IMR-90 (cell line): Measurements from ENCODE around the gene IL22RA1. TPM values are rescaled to one million over a fixed set of nuclear protein-coding genes. Genes with fewer than 3 reads are reported as not detected.

Source experiments
- ATAC-seq: fragments of 200-7000 bp; cut with Tn5 transposase; 2 replicates; pipeline ENCODE4 v1.9.1; 2020; ENCODE audit warnings: low read depth, mild to moderate bottlenecking, moderate library complexity
- BruUV-seq: library from RNA; stranded (reverse); fragments of 400-500 nt; replicated peaks from 2 replicates; lab custom pipeline; 2021; lab: Mats Ljungman, UMichigan
- CTCF ChIA-PET: fragments of 300-600 bp; formaldehyde crosslinking; extraction: SDS; loops from one replicate; lab custom pipeline; 2021; ENCODE audit warnings: antibody characterized with exemption; lab: Yijun Ruan, JAX
- POLR2A ChIA-PET: fragments of 300-600 bp; sonication (Branson Sonifier 250); formaldehyde crosslinking; loops from one replicate; lab custom pipeline; 2022; ENCODE audit warnings: antibody characterized with exemption; ENCODE audit not compliant: unreplicated experiment; lab: Charles Lee
- DNase-seq: peaks from one replicate; pipeline ENCODE4 v3.0.0; 2013
- H2AFZ ChIP-seq: replicated peaks from 2 replicates; pipeline ENCODE3; 2013; ENCODE audit warnings: low read length, mild to moderate bottlenecking; ENCODE audit not compliant: poor library complexity
- H2AK5ac ChIP-seq: 2 replicates; pipeline ENCODE4 v1.6.1; 2013; ENCODE audit warnings: low read depth, low read length, inconsistent platforms
- H2AK9ac ChIP-seq: replicated peaks from 2 replicates; pipeline ENCODE3; 2013; ENCODE audit warnings: mild to moderate bottlenecking, low read depth, low read length, moderate library complexity; ENCODE audit not compliant: poor library complexity
- H2BK120ac ChIP-seq: 2 replicates; pipeline ENCODE4 v1.6.1; 2013; ENCODE audit warnings: low read depth, low read length, inconsistent platforms
- H2BK15ac ChIP-seq: 3 replicates; pipeline ENCODE4 v1.6.1; 2013; ENCODE audit warnings: low read depth, low read length, inconsistent platforms
- H2BK20ac ChIP-seq: 2 replicates; pipeline ENCODE4 v1.6.1; 2013; ENCODE audit warnings: low read depth, mild to moderate bottlenecking, inconsistent platforms, low read length, moderate library complexity
- H2BK5ac ChIP-seq: 2 replicates; pipeline ENCODE4 v1.6.1; 2013; ENCODE audit warnings: mild to moderate bottlenecking, low read depth, low read length, inconsistent platforms; ENCODE audit not compliant: poor library complexity, severe bottlenecking
- H3K14ac ChIP-seq: replicated peaks from 2 replicates; pipeline ENCODE4 v1.6.1; 2013; ENCODE audit warnings: low read depth, low read length, inconsistent platforms
- H3K18ac ChIP-seq: 2 replicates; pipeline ENCODE4 v1.6.1; 2013; ENCODE audit warnings: low read depth, low read length, control low read depth
- H3K23ac ChIP-seq: 2 replicates; pipeline ENCODE4 v1.6.1; 2013; ENCODE audit warnings: low read depth, low read length, inconsistent platforms
- H3K27ac ChIP-seq: 2 replicates; pipeline ENCODE4 v1.5.1; 2013; ENCODE audit warnings: mild to moderate bottlenecking, control low read depth, low read length; ENCODE audit not compliant: insufficient read depth
- H3K27me3 ChIP-seq: 2 replicates; pipeline ENCODE4 v1.6.1; 2013; ENCODE audit warnings: low read length; ENCODE audit not compliant: control insufficient read depth, insufficient read depth
- H3K36me3 ChIP-seq: 2 replicates; pipeline ENCODE4 v1.6.1; 2013; ENCODE audit warnings: low read length, mixed read lengths; ENCODE audit not compliant: control insufficient read depth, insufficient read depth
- H3K4ac ChIP-seq: 2 replicates; pipeline ENCODE4 v1.6.1; 2013; ENCODE audit warnings: low read depth, low read length, inconsistent platforms
- H3K4me1 ChIP-seq: 2 replicates; pipeline ENCODE4 v1.6.1; 2013; ENCODE audit warnings: low read length, mixed read lengths; ENCODE audit not compliant: control insufficient read depth, insufficient read depth
- H3K4me2 ChIP-seq: 2 replicates; pipeline ENCODE4 v1.6.1; 2013; ENCODE audit warnings: low read depth, mild to moderate bottlenecking, control low read depth, low read length, moderate library complexity
- H3K4me3 ChIP-seq: 2 replicates; pipeline ENCODE4 v1.5.1; 2013; ENCODE audit warnings: low read depth, mild to moderate bottlenecking, control low read depth, low read length, moderate library complexity; ENCODE audit not compliant: insufficient read depth
- H3K56ac ChIP-seq: 2 replicates; pipeline ENCODE4 v1.6.1; 2013; ENCODE audit warnings: low read length, inconsistent platforms; ENCODE audit not compliant: insufficient read depth; ENCODE audit errors: extremely low read depth
- H3K79me1 ChIP-seq, 2 experiments: 2 replicates each; pipeline ENCODE4 v1.6.1; 2013; ENCODE audit warnings: low read length in 2 of 2, inconsistent platforms in 1 of 2, low read depth in 1 of 2
- H3K9ac ChIP-seq: 2 replicates; pipeline ENCODE4 v1.6.1; 2013; ENCODE audit warnings: low read depth, low read length, control low read depth
- H3K9me1 ChIP-seq: 2 replicates; pipeline ENCODE4 v1.6.1; 2013; ENCODE audit warnings: low read length, inconsistent platforms; ENCODE audit not compliant: insufficient read depth
- H3K9me3 ChIP-seq: 2 replicates; pipeline ENCODE4 v1.6.1; 2013; ENCODE audit warnings: low read length; ENCODE audit not compliant: control insufficient read depth, insufficient read depth
- H4K20me1 ChIP-seq: 2 replicates; pipeline ENCODE4 v1.6.1; 2013; ENCODE audit warnings: low read length, inconsistent platforms; ENCODE audit not compliant: insufficient read depth
- H4K5ac ChIP-seq: 2 replicates; pipeline ENCODE4 v1.6.1; 2013; ENCODE audit warnings: mild to moderate bottlenecking, low read depth, low read length, control low read depth
- H4K8ac ChIP-seq, 2 experiments: 2 replicates each; pipeline ENCODE4 v1.6.1; 2013; ENCODE audit warnings: low read depth in 2 of 2, low read length in 2 of 2, control low read depth in 1 of 2, inconsistent platforms in 1 of 2
- H4K91ac ChIP-seq: 2 replicates; pipeline ENCODE4 v1.6.1; 2013; ENCODE audit warnings: low read depth, low read length, inconsistent platforms; ENCODE audit not compliant: insufficient read depth
- BHLHE40 ChIP-seq: fragments of 150-350 bp; IDR thresholded peaks from 2 replicates; pipeline ENCODE4 v1.6.1; 2016; ENCODE audit warnings: mild to moderate bottlenecking, low read depth, low read length
- CEBPB ChIP-seq: IDR thresholded peaks from 2 replicates; pipeline ENCODE4 v1.6.1; 2012; ENCODE audit warnings: low read depth, low read length, improper control_type of control experiment
- CHD1 ChIP-seq: IDR thresholded peaks from 2 replicates; pipeline ENCODE4 v1.6.1; 2012; ENCODE audit warnings: low read depth, low read length, improper control_type of control experiment
- CTCF ChIP-seq: conservative IDR thresholded peaks from 2 replicates; pipeline ENCODE4 v1.5.1; 2012; ENCODE audit warnings: mild to moderate bottlenecking, low read depth, low read length, improper control_type of control experiment
- ELK1 ChIP-seq: fragments of 150-350 bp; IDR thresholded peaks from 2 replicates; pipeline ENCODE4 v1.6.1; 2016; ENCODE audit warnings: low read depth, mild to moderate bottlenecking, low read length, moderate library complexity, borderline replicate concordance
- FOS ChIP-seq: fragments of 150-350 bp; IDR thresholded peaks from 2 replicates; pipeline ENCODE4 v1.6.1; 2016; ENCODE audit warnings: low read depth, low read length
- MAFK ChIP-seq: IDR thresholded peaks from 2 replicates; pipeline ENCODE4 v1.6.1; 2012; ENCODE audit warnings: low read depth, low read length, improper control_type of control experiment
- MAZ ChIP-seq: IDR thresholded peaks from 2 replicates; pipeline ENCODE4 v1.6.1; 2012; ENCODE audit warnings: low read depth, mild to moderate bottlenecking, low read length, improper control_type of control experiment, moderate library complexity, borderline replicate concordance
- MXI1 ChIP-seq: IDR thresholded peaks from 2 replicates; pipeline ENCODE4 v1.6.1; 2012; ENCODE audit warnings: low read depth, mild to moderate bottlenecking, low read length, moderate library complexity, borderline replicate concordance
- NFE2L2 ChIP-seq: fragments of 150-350 bp; IDR thresholded peaks from 2 replicates; pipeline ENCODE4 v1.6.1; 2016; ENCODE audit warnings: low read depth, mild to moderate bottlenecking, low read length
- POLR2A ChIP-seq: IDR thresholded peaks from 2 replicates; pipeline ENCODE4 v1.6.1; 2012; ENCODE audit warnings: mild to moderate bottlenecking, low read depth, low read length
- RAD21 ChIP-seq: IDR thresholded peaks from 2 replicates; pipeline ENCODE4 v1.6.1; 2012; ENCODE audit warnings: low read length, improper control_type of control experiment
- RCOR1 ChIP-seq: IDR thresholded peaks from 2 replicates; pipeline ENCODE4 v1.6.1; 2012; ENCODE audit warnings: mild to moderate bottlenecking, low read length, improper control_type of control experiment; ENCODE audit not compliant: insufficient replicate concordance
- RFX5 ChIP-seq: IDR thresholded peaks from 2 replicates; pipeline ENCODE4 v1.8.0; 2012; ENCODE audit warnings: low read depth, mild to moderate bottlenecking, low read length, moderate library complexity
- SMC3 ChIP-seq: fragments of 150-350 bp; IDR thresholded peaks from 2 replicates; pipeline ENCODE4 v1.6.1; 2016; ENCODE audit warnings: low read depth, mild to moderate bottlenecking, antibody characterized with exemption, low read length, moderate library complexity
- USF2 ChIP-seq: fragments of 150-350 bp; IDR thresholded peaks from 2 replicates; pipeline ENCODE4 v1.6.1; 2017; ENCODE audit warnings: mild to moderate bottlenecking, antibody characterized with exemption, low read length, low read depth
- WGBS, 2 experiments: methylation state at CpG; one replicate each; pipeline versions ENCODE4 v1.1.5 to v1.1.7; 2013; ENCODE audit warnings: missing lambda C conversion rate in 2 of 2; ENCODE audit not compliant: insufficient read length in 1 of 2; ENCODE audit errors: extremely low coverage in 2 of 2; 5-methylcytosine and 5-hydroxymethylcytosine counted together
- dilution Hi-C: fragments of 300-500 bp; cut with HindIII; formaldehyde crosslinking; loops from one replicate; pipeline ENCODE4 v1.14.3; 2018; ENCODE audit warnings: low sequenced_read_pairs; ENCODE audit not compliant: unreplicated experiment
- in situ Hi-C: fragments of 300-500 bp; cut with MboI; formaldehyde crosslinking; loops from 3 replicates; pipeline ENCODE4 v1.14.3; 2019; ENCODE audit warnings: low sequenced_read_pairs, inconsistent platforms, mixed read lengths
- intact Hi-C: fragments of 100-400 bp; cut with micrococcal nuclease; formaldehyde crosslinking; loops from 2 replicates; pipeline ENCODE4 v1.10.0; 2022
- polyA plus RNA-seq, 3 experiments: library from polyadenylated mRNA; depleted of rRNA; stranded (reverse); fragments of >200 nt; gene quantifications; 2 replicates each; pipeline ENCODE4 v1.2.3, GENCODE V29; 2012; ENCODE audit warnings: low replicate concordance in 1 of 3
- total RNA-seq: library from RNA; depleted of rRNA; stranded (reverse); fragments of >200 nt; gene quantifications from 2 replicates; pipeline ENCODE4 v1.2.3, GENCODE V29; 2012

IL22RA1 gene
- total and polyA plus RNA-seq, 2 of the 4 experiments (the other 2 are of a cell fraction), result not detected

GRCh38 chr1:24085546-24085945, 57.4 kb downstream of the IL22RA1 start:
- peaks cover 62% of the 10 kb centered on the region for H3K27me3 ChIP-seq
- ChIA-PET POLR2A (no interaction called here), CTCF (no interaction called here)
- H2BK15ac ChIP-seq, result no peak overlapping the region
- no peaks in the 10 kb centered on the region for H3K9me1 ChIP-seq
- no peak overlapping the region for H2BK5ac ChIP-seq
- H2BK120ac ChIP-seq, result no peak overlapping the region
- H3K79me1 ChIP-seq, result no peaks in the 10 kb centered on the region
- no peaks in the 10 kb centered on the region for H3K9me3 ChIP-seq
- no peak overlapping the region for H2AK9ac ChIP-seq
- intact Hi-C loops (loop anchor here (10.0 kb wide), 1 partner anchor 49 kb away; no protein-coding TSS in a partner anchor), in situ Hi-C loops (no loop called here), dilution Hi-C loops (no loop called here)
- no peak overlapping the region for H2AK5ac ChIP-seq
- no peak overlapping the region for H2AFZ ChIP-seq
- no TSS peak for BruUV-seq
- H3K27ac ChIP-seq, result no peak overlapping the region
- no peak overlapping the region for H4K8ac ChIP-seq
- H3K9ac ChIP-seq, result no peak overlapping the region
- no peak overlapping the region for H3K23ac ChIP-seq
- no peak overlapping the region for H4K91ac ChIP-seq
- H3K4me2 ChIP-seq, result no peak overlapping the region
- peak; percentile 18 for DNase-seq
- no peak overlapping the region for H4K5ac ChIP-seq
- H3K4me1 ChIP-seq, result no peaks in the 10 kb centered on the region
- H3K4me3 ChIP-seq, result no peak overlapping the region
- no peak overlapping the region for H3K14ac ChIP-seq
- no peaks in the 10 kb centered on the region for H3K36me3 ChIP-seq
- no peak overlapping the region for H3K56ac ChIP-seq
- WGBS, 2 experiments, result no CpG with 5 or more reads among the region's 3 CpGs
- no peaks in the 10 kb centered on the region; the same call in 1 of the 2 replicates for H4K20me1 ChIP-seq
- no peak overlapping the region for H2BK20ac ChIP-seq
- H3K4ac ChIP-seq, result no peak overlapping the region
- no peak overlapping the region for H3K18ac ChIP-seq
- ATAC-seq, result no peak
- TF ChIP-seq MAZ (no peak), ELK1 (no peak), BHLHE40 (no peak), RCOR1 (no peak), RAD21 (no peak), NFE2L2 (no peak), CEBPB (no peak), CHD1 (no peak), RFX5 (no peak), CTCF (no peak), POLR2A (no peak), SMC3 (no peak), USF2 (no peak), MAFK (no peak), MXI1 (no peak), FOS (no peak)
